ENCODE results near the gene CACNG1. TPM values are rescaled to one million over a fixed set of nuclear protein-coding genes. Genes with fewer than 3 reads are reported as not detected.

The CACNG1 gene
- total RNA-seq, 1 donor from 2014 or later: not detected

DNA sequence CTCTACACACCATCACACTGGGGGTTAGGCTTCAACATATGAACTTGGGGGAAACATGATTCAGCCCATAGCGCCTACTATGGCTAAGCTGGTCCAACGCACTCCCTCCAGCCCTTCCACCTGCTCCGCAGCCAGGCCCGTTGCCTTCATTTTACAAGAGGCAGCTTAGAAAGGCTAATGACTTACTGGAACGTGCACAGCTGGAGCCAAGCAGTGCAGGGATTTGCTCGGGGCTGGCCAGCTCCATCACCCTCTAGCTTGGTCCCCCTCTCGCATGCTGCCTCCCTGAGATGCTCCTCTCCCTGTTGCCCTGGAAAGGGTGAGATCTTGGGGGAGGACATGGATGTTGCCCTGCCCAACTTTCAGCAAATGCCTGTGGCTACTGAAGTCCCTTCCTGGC lies 2.8 kb upstream of the CACNG1 start:
- Mint-ChIP-seq H3K9me3 (ENCODE audit: low read depth) (no peaks in the 10 kb centered on the region), H3K36me3 (ENCODE audit: low read depth) (no peaks in the 10 kb centered on the region), H3K27me3 (ENCODE audit: low read depth) (peaks cover 17% of the 10 kb centered on the region), H3K27ac (ENCODE audit: unreplicated experiment) (no peak overlapping the region), H3K4me3 (ENCODE audit: unreplicated experiment) (no peak overlapping the region), H3K4me1 (ENCODE audit: low read depth) (no peaks in the 10 kb centered on the region)
- TF ChIP-seq CTCF (IDR thresholded peaks at IDR 0.05): no peak
- no peak for DNase-seq (ENCODE audit: low spot score)

DNA sequence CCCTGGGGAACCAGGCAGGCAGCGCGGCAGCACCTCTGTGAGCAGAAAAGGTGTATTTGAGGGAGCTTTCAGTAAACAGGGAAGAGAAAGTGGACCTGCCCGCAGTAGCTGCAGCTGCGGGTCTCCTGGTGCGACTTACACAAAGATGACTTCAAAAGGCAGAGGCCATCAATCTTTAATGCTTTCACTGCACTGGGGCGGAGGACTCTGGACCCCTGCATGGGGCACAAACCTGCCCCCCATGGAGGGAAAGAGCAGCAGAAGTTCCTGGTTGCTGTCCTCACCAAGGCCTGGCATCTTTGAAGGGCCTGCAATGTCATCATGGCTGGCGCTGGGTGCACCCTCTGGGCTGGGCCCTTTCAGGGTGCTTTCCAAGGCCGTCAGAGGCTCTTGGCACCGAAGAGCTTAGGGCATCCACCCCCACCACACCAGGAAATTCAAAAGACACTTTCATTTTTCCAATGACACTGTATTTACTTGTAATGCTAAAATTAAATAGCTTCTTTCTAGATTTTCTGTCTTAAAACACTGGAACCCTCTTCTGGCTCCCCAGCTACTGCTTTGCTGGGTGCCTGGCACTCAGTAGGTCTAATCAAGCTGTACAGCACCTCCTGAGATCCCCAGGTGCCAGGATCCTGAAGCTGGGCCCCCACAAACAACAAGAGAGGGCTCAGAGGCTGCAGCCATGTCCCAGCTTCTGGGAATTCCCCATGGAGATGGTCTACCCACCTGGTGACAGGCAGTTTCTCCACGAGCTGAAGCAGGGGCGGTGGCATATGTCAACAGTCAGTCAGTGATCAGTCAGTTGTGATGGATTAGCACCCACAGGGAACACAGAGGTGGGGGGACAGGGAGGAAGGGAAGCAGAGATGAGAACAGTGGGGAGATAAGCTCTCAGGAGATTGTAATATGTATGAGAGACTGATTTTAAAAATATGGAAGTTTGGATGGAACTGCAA lies 2.1 kb upstream of the CACNG1 start:
- DNase-seq (ENCODE audit: low spot score): no peak
- Mint-ChIP-seq H3K4me3 (ENCODE audit: unreplicated experiment) (no peak overlapping the region), H3K27ac (ENCODE audit: unreplicated experiment) (no peak overlapping the region), H3K9me3 (ENCODE audit: low read depth) (no peaks in the 10 kb centered on the region), H3K27me3 (ENCODE audit: low read depth) (peaks cover 21% of the 10 kb centered on the region), H3K36me3 (ENCODE audit: low read depth) (no peaks in the 10 kb centered on the region), H3K4me1 (ENCODE audit: low read depth) (no peaks in the 10 kb centered on the region)
- TF ChIP-seq CTCF (IDR thresholded peaks at IDR 0.05): no peak

- peaks cover 9% of the 10 kb centered on the region for H3K9me3 Mint-ChIP-seq (ENCODE audit: low read depth)
- H3K36me3 Mint-ChIP-seq (ENCODE audit: low read depth): peaks cover 2% of the 10 kb centered on the region
- DNase-seq (ENCODE audit: low spot score): no peak
- no peak for TF ChIP-seq CTCF (IDR thresholded peaks at IDR 0.05)
- H3K4me3 Mint-ChIP-seq (ENCODE audit: unreplicated experiment): no peak overlapping the region
- no peak overlapping the region for H3K27ac Mint-ChIP-seq (ENCODE audit: unreplicated experiment)
- H3K27me3 Mint-ChIP-seq (ENCODE audit: low read depth): peaks cover 22% of the 10 kb centered on the region
- H3K4me1 Mint-ChIP-seq (ENCODE audit: low read depth): no peaks in the 10 kb centered on the region
Measured at GRCh38 chr17:67043283-67043682, 1.1 kb upstream of the CACNG1 start.

GRCh38 chr17:67044940-67045339 lies 586 bp downstream of the CACNG1 start:
- no peak for DNase-seq (ENCODE audit: low spot score)
- Mint-ChIP-seq H3K9me3 (ENCODE audit: low read depth) (peaks cover 22% of the 10 kb centered on the region), H3K36me3 (ENCODE audit: low read depth) (peaks cover 9% of the 10 kb centered on the region), H3K4me3 (ENCODE audit: unreplicated experiment) (no peak overlapping the region), H3K27me3 (ENCODE audit: low read depth) (peaks cover 18% of the 10 kb centered on the region), H3K27ac (ENCODE audit: unreplicated experiment) (no peak overlapping the region), H3K4me1 (ENCODE audit: low read depth) (no peaks in the 10 kb centered on the region)
- no peak for TF ChIP-seq CTCF (IDR thresholded peaks at IDR 0.05)

DNA sequence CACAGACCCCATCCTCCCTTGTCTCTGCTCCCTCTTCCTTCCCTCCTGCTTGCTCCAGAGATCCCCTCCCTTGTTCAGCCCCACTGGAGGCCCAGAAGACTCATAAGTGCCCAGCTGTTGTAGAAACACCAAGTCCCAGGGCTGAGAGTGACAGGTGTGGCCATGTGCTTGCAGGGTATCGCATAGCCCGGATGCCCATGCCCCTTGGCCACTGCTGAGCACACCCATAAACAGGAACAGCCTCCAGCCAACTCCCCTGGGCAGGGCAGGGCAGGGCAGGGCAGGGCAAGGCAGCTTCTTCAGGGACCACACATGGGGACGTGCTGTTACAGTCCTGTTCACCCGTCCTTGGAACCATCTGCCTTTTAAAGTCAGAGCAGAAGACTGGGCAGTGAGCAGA lies 2.0 kb downstream of the CACNG1 start:
- Mint-ChIP-seq H3K4me1 (ENCODE audit: low read depth) (no peaks in the 10 kb centered on the region), H3K36me3 (ENCODE audit: low read depth) (peaks cover 9% of the 10 kb centered on the region), H3K9me3 (ENCODE audit: low read depth) (peaks cover 22% of the 10 kb centered on the region), H3K27ac (ENCODE audit: unreplicated experiment) (no peak overlapping the region), H3K4me3 (ENCODE audit: unreplicated experiment) (no peak overlapping the region), H3K27me3 (ENCODE audit: low read depth) (peaks cover 16% of the 10 kb centered on the region)
- DNase-seq (ENCODE audit: low spot score): no peak
- TF ChIP-seq CTCF (IDR thresholded peaks at IDR 0.05): no peak

Data from chondrocyte (in vitro differentiated cells).